ENCODE data around the gene EXOC3L2.
"Not testable (repeated sequence)": the region's sequence is repeated elsewhere in the genome, so short reads cannot be mapped to it uniquely, and the experiment has no call there.

EXOC3L2 gene

GRCh38 chr19:45245334-45245787 is at the start of gene EXOC3L2:
Gene EXOC3L2, minus strand, starts transcription at chr19:45245407. Its CDS starts 6,362 bp downstream, at chr19:45239045.
- no peak for DNase-seq

- no peak for DNase-seq
These were observed 49.3 kb upstream of the EXOC3L2 start for GRCh38 chr19:45294291-45295029.

- no peak for DNase-seq
These were observed 48.5 kb upstream of the EXOC3L2 start for GRCh38 chr19:45293682-45294081.

- no peak for DNase-seq
These were observed 46.6 kb upstream of the EXOC3L2 start for GRCh38 chr19:45291834-45292233.

- DNase-seq: no peak
These were observed 45.2 kb upstream of the EXOC3L2 start for GRCh38 chr19:45290381-45290931.

- DNase-seq: no peak
These were observed 38.3 kb upstream of the EXOC3L2 start for GRCh38 chr19:45283443-45284033.

GRCh38 chr19:45280471-45280961 is 35.3 kb upstream of the EXOC3L2 start:
- DNase-seq: no peak

- no peak for DNase-seq
These were observed 34.5 kb upstream of the EXOC3L2 start for GRCh38 chr19:45279587-45280192.

- DNase-seq: no peak
These were observed 32.9 kb upstream of the EXOC3L2 start for GRCh38 chr19:45278087-45278486.

- DNase-seq: no peak
These were observed 31.1 kb upstream of the EXOC3L2 start for GRCh38 chr19:45276284-45276687.

GRCh38 chr19:45275370-45275971 is 30.3 kb upstream of the EXOC3L2 start:
- DNase-seq: no peak

- DNase-seq: no peak
These were observed 28.3 kb upstream of the EXOC3L2 start for GRCh38 chr19:45273521-45273855.

GRCh38 chr19:45271735-45272108 is 26.5 kb upstream of the EXOC3L2 start:
- DNase-seq: no peak

GRCh38 chr19:45271098-45271734 is 26.0 kb upstream of the EXOC3L2 start:
- DNase-seq: no peak

GRCh38 chr19:45269939-45270338 is 24.7 kb upstream of the EXOC3L2 start:
- DNase-seq: not testable (repeated sequence)

- DNase-seq: no peak
These were observed 22.1 kb upstream of the EXOC3L2 start for GRCh38 chr19:45267296-45267695.

GRCh38 chr19:45265375-45265774 is 20.2 kb upstream of the EXOC3L2 start:
- no peak for DNase-seq

GRCh38 chr19:45264781-45265317 is 19.6 kb upstream of the EXOC3L2 start:
- no peak for DNase-seq

GRCh38 chr19:45263013-45263412 is 17.8 kb upstream of the EXOC3L2 start:
- no peak for DNase-seq

GRCh38 chr19:45262570-45262969 is 17.4 kb upstream of the EXOC3L2 start:
- no peak for DNase-seq

- DNase-seq: no peak
These were observed 13.7 kb upstream of the EXOC3L2 start for GRCh38 chr19:45258862-45259261.

- DNase-seq: no peak
These were observed 11.6 kb upstream of the EXOC3L2 start for GRCh38 chr19:45256836-45257235.

Data from GOT3 (cell line).